HEK293T (cell line): ENCODE results near the gene SNRPA1.

ENCODE experiments used
- CTCF ChIA-PET: fragments of 350-600 bp; formaldehyde crosslinking; extraction: SDS; loops from one replicate; lab custom pipeline; 2021; ENCODE audit warnings: antibody characterized with exemption, inconsistent platforms; lab: Yijun Ruan, JAX
- POLR2A ChIA-PET: fragments of 350-600 bp; formaldehyde crosslinking; extraction: SDS; loops from one replicate; lab custom pipeline; 2020; ENCODE audit warnings: antibody characterized with exemption, inconsistent platforms; lab: Yijun Ruan, JAX
- DNase-seq: peaks from one replicate; pipeline ENCODE4 v3.0.0; 2012; ENCODE audit warnings: mixed read lengths; ENCODE audit errors: extremely low spot score
- ARNT ChIP-seq: fragments of 450-650 bp; IDR thresholded peaks from 2 replicates; pipeline ENCODE4 v1.6.1; 2017; ENCODE audit warnings: mild to moderate bottlenecking
- BHLHE40 ChIP-seq: fragments of 450-650 bp; IDR thresholded peaks from 2 replicates; pipeline ENCODE4 v1.6.1; 2016; ENCODE audit warnings: mild to moderate bottlenecking, moderate library complexity, borderline replicate concordance
- CTBP1 ChIP-seq: fragments of 450-650 bp; IDR thresholded peaks from 2 replicates; pipeline ENCODE4 v1.6.1; 2016; ENCODE audit warnings: borderline replicate concordance
- ELF4 ChIP-seq: fragments of 450-650 bp; IDR thresholded peaks from 2 replicates; pipeline ENCODE4 v1.6.1; 2017; ENCODE audit warnings: antibody characterized with exemption
- FOXA1 ChIP-seq: fragments of 450-650 bp; IDR thresholded peaks from 2 replicates; pipeline ENCODE4 v1.6.1; 2016; ENCODE audit warnings: mild to moderate bottlenecking
- FOXK2 ChIP-seq: fragments of 450-650 bp; IDR thresholded peaks from 2 replicates; pipeline ENCODE4 v1.6.1; 2016; ENCODE audit warnings: mild to moderate bottlenecking
- FOXM1 ChIP-seq: fragments of 450-650 bp; IDR thresholded peaks from 2 replicates; pipeline ENCODE4 v1.6.1; 2017; ENCODE audit warnings: mild to moderate bottlenecking, borderline replicate concordance
- HDGF ChIP-seq: fragments of 450-650 bp; IDR thresholded peaks from 2 replicates; pipeline ENCODE4 v1.6.1; 2017; ENCODE audit warnings: antibody characterized with exemption, borderline replicate concordance
- L3MBTL2 ChIP-seq: fragments of 450-650 bp; conservative IDR thresholded peaks from 2 replicates; pipeline ENCODE4 v1.6.1; 2016; ENCODE audit warnings: mild to moderate bottlenecking
- LEF1 ChIP-seq: fragments of 450-650 bp; IDR thresholded peaks from 2 replicates; pipeline ENCODE4 v1.6.1; 2017; ENCODE audit warnings: mild to moderate bottlenecking, borderline replicate concordance
- NFRKB ChIP-seq: fragments of 450-650 bp; IDR thresholded peaks from 2 replicates; pipeline ENCODE4 v1.6.1; 2016; ENCODE audit warnings: mild to moderate bottlenecking, moderate library complexity
- PKNOX1 ChIP-seq: fragments of 450-650 bp; IDR thresholded peaks from 2 replicates; pipeline ENCODE4 v1.6.1; 2016
- SP1 ChIP-seq: fragments of 450-650 bp; IDR thresholded peaks from 2 replicates; pipeline ENCODE4 v1.6.1; 2017
- SUZ12 ChIP-seq: fragments of 450-650 bp; IDR thresholded peaks from 2 replicates; pipeline ENCODE4 v1.6.1; 2016; ENCODE audit warnings: mild to moderate bottlenecking
- TARDBP ChIP-seq: fragments of 450-650 bp; IDR thresholded peaks from 2 replicates; pipeline ENCODE4 v1.6.1; 2016
- ZNF384 ChIP-seq: fragments of 450-650 bp; IDR thresholded peaks from 2 replicates; pipeline ENCODE4 v1.6.1; 2016

Gene SNRPA1

GRCh38 chr15:101309436-101310160 is 14.6 kb upstream of the SNRPA1 start:
- TF ChIP-seq L3MBTL2 (no peak), BHLHE40 (no peak), SUZ12 (no peak), SP1 (no peak), TARDBP (no peak), ELF4 (no peak), FOXA1 (no peak), LEF1 (no peak), FOXK2 (no peak), PKNOX1 (no peak), ZNF384 (no peak), NFRKB (no peak), ARNT (no peak)
- ChIA-PET CTCF (interaction anchor here (1.2 kb wide), 1 partner anchor 21 kb away, joined by 3 read pairs; no protein-coding TSS in a partner anchor), POLR2A (no interaction called here)
- no peak for DNase-seq

- ChIA-PET CTCF (interaction anchor here (1.2 kb wide), 1 partner anchor 20 kb away, joined by 3 read pairs; no protein-coding TSS in a partner anchor), POLR2A (no interaction called here)
- TF ChIP-seq BHLHE40 (no peak), FOXK2 (no peak), NFRKB (no peak), L3MBTL2 (no peak), HDGF (no peak), SP1 (no peak), FOXM1 (no peak), ZNF384 (no peak), TARDBP (no peak), SUZ12 (no peak), LEF1 (no peak), ELF4 (no peak), PKNOX1 (no peak), FOXA1 (no peak), CTBP1 (no peak), ARNT (no peak)
- DNase-seq = no peak
Observed at GRCh38 chr15:101308604-101309435, 13.8 kb upstream of the SNRPA1 start.

GRCh38 chr15:101307897-101308603 is 13.0 kb upstream of the SNRPA1 start:
- no peak for TF ChIP-seq SP1
- no peak for TF ChIP-seq SUZ12
- no peak for TF ChIP-seq FOXA1
- no peak for TF ChIP-seq L3MBTL2
- TF ChIP-seq ELF4 = no peak
- TF ChIP-seq FOXK2 = no peak
- TF ChIP-seq PKNOX1 = no peak
- TF ChIP-seq NFRKB = no peak
- TF ChIP-seq LEF1 = no peak
- no peak for TF ChIP-seq BHLHE40
- no peak for TF ChIP-seq TARDBP
- TF ChIP-seq HDGF = no peak
- no peak for DNase-seq
- POLR2A ChIA-PET = no interaction called here
- CTCF ChIA-PET = interaction anchor here (1.2 kb wide), 1 partner anchor 19 kb away, joined by 3 read pairs; no protein-coding TSS in a partner anchor

- TF ChIP-seq NFRKB (no peak), TARDBP (no peak), SUZ12 (no peak), PKNOX1 (no peak), ARNT (no peak), ELF4 (no peak), FOXK2 (no peak), CTBP1 (no peak), FOXM1 (no peak), L3MBTL2 (no peak), LEF1 (no peak), SP1 (no peak), ZNF384 (no peak), FOXA1 (no peak)
- ChIA-PET CTCF (no interaction called here), POLR2A (interaction anchor here (1.4 kb wide), 1 partner anchor 13 kb away, joined by 4 read pairs; no protein-coding TSS in a partner anchor)
- DNase-seq = no peak
Observed at GRCh38 chr15:101307048-101307896, 12.2 kb upstream of the SNRPA1 start.
